K562 (cell line): Measurements from ENCODE around the gene PBX1. TPM values are rescaled to one million over a fixed set of nuclear protein-coding genes. Genes with fewer than 3 reads are reported as not detected.

Experiments
- ATAC-seq: fragments of 200-7000 bp; cut with Tn5 transposase; 3 replicates; pipeline ENCODE4 v1.9.1; 2020; ENCODE audit warnings: moderate library complexity
- BruUV-seq: library from RNA; stranded (reverse); fragments of 400-500 nt; replicated peaks from 2 replicates; lab custom pipeline; 2021; lab: Mats Ljungman, UMichigan
- CTCF ChIA-PET: fragments of 300-600 bp; formaldehyde crosslinking; extraction: SDS; loops from one replicate; lab custom pipeline; 2021; ENCODE audit warnings: low intra/inter-chr PET ratio; lab: Yijun Ruan, JAX
- POLR2A ChIA-PET: fragments of 300-600, 350-650 bp; sonication (Branson Sonifier 250); formaldehyde crosslinking; extraction: SDS; loops from one replicate; lab custom pipeline; 2021; ENCODE audit warnings: antibody characterized with exemption, inconsistent platforms; lab: Yijun Ruan, JAX
- DNase-seq, 4 experiments: peaks; one replicate each; pipeline versions ENCODE4 v3.0.0 to v3.0.0-alpha.2; 2011 to 2018; ENCODE audit warnings: low spot score in 3 of 4, mixed read lengths in 3 of 4; ENCODE audit errors: extremely low read depth in 1 of 4
- FAIRE-seq: peaks from 2 replicates; lab custom pipeline; 2011; peaks lifted over from hg19 to GRCh38; lab: Jason Lieb, UNC
- H2AFZ ChIP-seq: 2 replicates; pipeline ENCODE4 v1.6.0; 2011; ENCODE audit warnings: low read depth, low read length, control low read depth, inconsistent platforms
- H3K27ac ChIP-seq: fragments of 200-600 bp; 3 replicates; pipeline ENCODE4 v1.8.0; 2011; ENCODE audit warnings: low read depth, mild to moderate bottlenecking, control low read depth, inconsistent platforms, low read length, moderate library complexity, mixed read lengths; ENCODE audit errors: extremely low read depth
- H3K27me3 ChIP-seq, 2 experiments: fragments of 300-600 bp in 1 of 2; 2 replicates in 1 of 2; 3 replicates in 1 of 2; pipeline versions ENCODE4 v1.6.0 to v1.8.0; 2011; ENCODE audit warnings: inconsistent platforms in 2 of 2, low read length in 2 of 2, mild to moderate bottlenecking in 1 of 2, mixed read lengths in 1 of 2, moderate library complexity in 1 of 2; ENCODE audit not compliant: control insufficient read depth in 2 of 2, insufficient read depth in 2 of 2
- H3K36me3 ChIP-seq: fragments of 300-600 bp; 3 replicates; pipeline ENCODE4 v1.8.0; 2011; ENCODE audit warnings: mild to moderate bottlenecking, low read length, inconsistent platforms; ENCODE audit not compliant: control insufficient read depth, insufficient read depth
- H3K4me1 ChIP-seq, 2 experiments: fragments of 200-600 bp in 1 of 2; replicated peaks in 1 of 2; 2 replicates in 1 of 2; 3 replicates in 1 of 2; pipeline versions ENCODE4 v1.5.1 to v1.8.0; 2011; ENCODE audit warnings: inconsistent platforms in 2 of 2, low read length in 2 of 2, mild to moderate bottlenecking in 1 of 2, mixed read lengths in 1 of 2, moderate library complexity in 1 of 2; ENCODE audit not compliant: control insufficient read depth in 2 of 2, insufficient read depth in 2 of 2
- H3K4me2 ChIP-seq: 2 replicates; pipeline ENCODE4 v1.6.1; 2011; ENCODE audit warnings: low read length, control low read depth, inconsistent platforms, mixed read lengths; ENCODE audit not compliant: insufficient read depth
- H3K4me3 ChIP-seq: fragments of 200-600 bp; sonication (generic), shearing (Covaris generic); 2 replicates; pipeline ENCODE4 v1.5.1; 2016; ENCODE audit warnings: control low read depth, inconsistent platforms
- H3K79me2 ChIP-seq: fragments of 200-600 bp; 3 replicates; pipeline ENCODE4 v1.8.0; 2011; ENCODE audit warnings: low read length, inconsistent platforms; ENCODE audit not compliant: control insufficient read depth, insufficient read depth
- H3K9ac ChIP-seq, 2 experiments: 2 replicates each; pipeline versions ENCODE4 v1.6.0 to v1.6.1; 2011; ENCODE audit warnings: low read depth in 2 of 2, low read length in 2 of 2, control low read depth in 1 of 2, inconsistent platforms in 1 of 2, mild to moderate bottlenecking in 1 of 2, mixed read lengths in 1 of 2; ENCODE audit not compliant: insufficient read depth in 1 of 2
- H3K9me1 ChIP-seq: one replicate; pipeline ENCODE4 v1.6.0; 2011; ENCODE audit warnings: inconsistent platforms, mild to moderate bottlenecking, low read length, moderate library complexity; ENCODE audit not compliant: control insufficient read depth, insufficient read depth
- H3K9me3 ChIP-seq: replicated peaks from 2 replicates; pipeline ENCODE4 v1.5.1; 2011; ENCODE audit warnings: low read depth, low read length, inconsistent platforms; ENCODE audit not compliant: control insufficient read depth, insufficient read depth
- H4K20me1 ChIP-seq: replicated peaks from 2 replicates; pipeline ENCODE4 v1.6.1; 2011; ENCODE audit warnings: low read length, inconsistent platforms, mixed read lengths; ENCODE audit not compliant: control insufficient read depth, insufficient read depth
- DEAF1 ChIP-seq: fragments of 450-650 bp; formaldehyde crosslinking; IDR thresholded peaks from 2 replicates; pipeline ENCODE4 v1.4.0; 2020; ENCODE audit warnings: mild to moderate bottlenecking, moderate library complexity
- HDGF ChIP-seq: fragments of 450-650 bp; IDR thresholded peaks from 2 replicates; pipeline ENCODE4 v1.6.1; 2016
- MED1 ChIP-seq: sonication (generic); formaldehyde crosslinking; IDR thresholded peaks from 2 replicates; pipeline ENCODE4 v1.8.1; 2023; ENCODE audit warnings: missing genetic modification reagents, borderline replicate concordance
- RBM25 ChIP-seq: fragments of 200-400 bp; formaldehyde crosslinking; IDR thresholded peaks from 2 replicates; pipeline ENCODE4 v1.6.1; 2018; ENCODE audit warnings: low read length, low read depth, moderate library complexity; ENCODE audit not compliant: severe bottlenecking
- SAP30 ChIP-seq: fragments of 200-600 bp; sonication (generic); IDR thresholded peaks from 2 replicates; pipeline ENCODE4 v1.6.1; 2012; ENCODE audit warnings: borderline replicate concordance, low read depth, mild to moderate bottlenecking, moderate library complexity, low read length, control low read depth, inconsistent platforms; ENCODE audit not compliant: insufficient read depth, poor library complexity, severe bottlenecking
- TAF15 ChIP-seq: fragments of 200-400 bp; formaldehyde crosslinking; IDR thresholded peaks from 2 replicates; pipeline ENCODE4 v1.6.1; 2017; ENCODE audit warnings: mild to moderate bottlenecking, low read depth, low read length, moderate library complexity
- ZNF395 ChIP-seq: fragments of 200-800 bp; sonication (Bioruptor generic); IDR thresholded peaks from 2 replicates; pipeline ENCODE4 v1.6.1; 2017; ENCODE audit warnings: missing genetic modification characterization, missing compliant biosample characterization
- WGBS: fragments of 100-300 bp; shearing (Covaris generic); methylation state at CpG from one replicate; pipeline ENCODE4 v1.1.6; 2016; ENCODE audit warnings: low coverage, mixed read lengths; ENCODE audit not compliant: insufficient coverage; ENCODE audit errors: missing lambda C conversion rate; 5-methylcytosine and 5-hydroxymethylcytosine counted together
- in situ Hi-C: fragments of 300-500 bp; cut with MboI; formaldehyde crosslinking; loops from 4 replicates; pipeline ENCODE4 v1.15.0; 2018; ENCODE audit warnings: inconsistent platforms, mixed read lengths
- intact Hi-C: fragments of 100-400 bp; cut with micrococcal nuclease; formaldehyde crosslinking; loops from 2 replicates; pipeline ENCODE4 v1.14.2; 2022
- polyA plus RNA-seq, 8 experiments: library from polyadenylated mRNA; depleted of rRNA in 4 of 8; stranded (reverse) in 5 of 8; unstranded in 3 of 8; fragments of >200 nt; fragmentation: Nextera tagmentation in 2 of 8; fragmentation: Illumina TruSeq in 1 of 8; extraction: Ambion mirVana in 2 of 8; extraction: Trizol in 1 of 8; gene quantifications; 2 replicates each; pipeline versions ENCODE4 v1.2.1 to v1.2.3, GENCODE V29; 2011 to 2014; ENCODE audit warnings: inconsistent platforms in 1 of 8, missing spikeins in 1 of 8
- total RNA-seq, 7 experiments: library from RNA; depleted of rRNA in 6 of 7; stranded (reverse); fragments of >200 nt in 6 of 7; fragmentation: Illumina TruSeq in 2 of 7; extraction: Trizol in 2 of 7; gene quantifications; 2 replicates each; pipeline versions ENCODE4 v1.2.1 to v1.2.3, GENCODE V29; 2011 to 2021; ENCODE audit warnings: low replicate concordance in 1 of 7
- TF ChIP-seq, protein P1 (sequence below): fragments of 250-450 bp; sonication (Bioruptor Pico); IDR thresholded peaks from 2 replicates; pipeline ENCODE4 v1.5.1; 2021; ENCODE audit warnings: mild to moderate bottlenecking
- TF ChIP-seq, protein P2 (sequence below): fragments of 450-650 bp; IDR thresholded peaks from 2 replicates; pipeline ENCODE4 v1.6.1; 2017; ENCODE audit warnings: mild to moderate bottlenecking, moderate library complexity

PBX1 gene
- total and polyA plus RNA-seq, 9 of the 15 experiments (the other 6 are each of a cell fraction or from before 2014, with no cell fraction given): 0.03 to 0.62 (median 0.17) TPM

DNA sequence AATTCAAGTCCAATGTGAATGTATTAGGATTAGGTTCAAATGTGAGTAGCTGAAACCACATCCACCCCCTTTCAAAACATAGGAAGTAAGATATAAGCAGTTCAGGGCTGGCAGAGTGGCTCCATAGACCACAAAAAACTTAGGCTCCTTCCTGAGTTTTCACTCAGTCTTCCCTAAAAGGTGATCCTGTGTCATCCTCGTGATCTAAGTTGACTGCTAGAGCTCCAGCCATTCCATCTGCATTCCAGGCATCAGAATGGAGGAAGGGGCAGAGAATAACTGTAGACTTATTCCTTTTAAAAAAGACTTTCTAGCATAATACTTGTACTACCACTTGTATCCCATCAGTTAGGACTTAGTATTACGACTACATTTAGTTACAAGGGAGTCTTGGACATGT lies 204.1 kb downstream of the PBX1 start:
- Histone ChIP-seq H4K20me1 (no peaks in the 10 kb centered on the region), H3K36me3 (no peaks in the 10 kb centered on the region), H3K4me1 (no peaks in the 10 kb centered on the region), H2AFZ (no peak overlapping the region), H3K79me2 (no peaks in the 10 kb centered on the region), H3K9me3 (no peaks in the 10 kb centered on the region), H3K27ac (no peak overlapping the region), H3K4me2 (no peak overlapping the region), H3K4me3 (no peak overlapping the region), H3K27me3 (no peaks in the 10 kb centered on the region), H3K9ac (no peak overlapping the region), H3K9me1 (no peaks in the 10 kb centered on the region)
- ATAC-seq (no peak), FAIRE-seq (no peak), DNase-seq (no peak)
- 5% methylated on average over 2 of the region's 2 CpGs for WGBS
- in situ Hi-C loops (no loop called here), intact Hi-C loops (no loop called here)
- no TSS peak for BruUV-seq
- ChIA-PET CTCF (no interaction called here), POLR2A (no interaction called here)
- TF ChIP-seq RBM25 (peak; percentile 82), MED1 (CRISPR knock-in tag) (no peak)

DNA sequence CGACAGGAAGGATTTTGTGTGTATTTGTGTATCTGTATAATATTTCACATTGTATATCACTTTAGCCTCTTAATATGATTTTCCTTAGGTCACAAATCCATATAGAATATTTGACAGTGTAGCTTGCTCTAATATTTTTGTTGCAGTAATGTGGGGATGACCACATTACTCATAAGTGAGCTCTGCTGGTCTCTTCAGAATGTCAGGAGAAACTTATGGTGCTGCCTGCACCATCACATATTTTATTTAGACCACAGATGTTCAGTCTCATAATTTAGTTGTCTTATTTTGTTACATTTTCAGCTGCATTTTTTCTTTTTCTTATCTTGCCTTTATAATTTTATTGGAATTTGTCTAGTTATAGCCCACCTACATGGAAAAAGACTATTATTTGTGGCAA lies 205.3 kb downstream of the PBX1 start:
- no peaks in the 10 kb centered on the region for H3K9me1 ChIP-seq
- BruUV-seq: no TSS peak
- no peak overlapping the region for H3K9ac ChIP-seq
- ATAC-seq (no peak), FAIRE-seq (no peak), DNase-seq (no peak)
- H4K20me1 ChIP-seq: no peaks in the 10 kb centered on the region
- WGBS: 4% methylated on average over 1 of the region's 1 CpG
- no peak overlapping the region for H2AFZ ChIP-seq
- no peak overlapping the region for H3K4me2 ChIP-seq
- in situ Hi-C loops: no loop called here
- no peaks in the 10 kb centered on the region for H3K79me2 ChIP-seq
- no peaks in the 10 kb centered on the region for H3K9me3 ChIP-seq
- ChIA-PET POLR2A (no interaction called here), CTCF (no interaction called here)
- H3K27ac ChIP-seq: no peak overlapping the region
- no peaks in the 10 kb centered on the region for H3K4me1 ChIP-seq
- intact Hi-C loops: no loop called here
- no peaks in the 10 kb centered on the region for H3K36me3 ChIP-seq
- H3K27me3 ChIP-seq: no peaks in the 10 kb centered on the region
- no peak overlapping the region for H3K4me3 ChIP-seq
- TF ChIP-seq TAF15 (no peak), HDGF (no peak), SAP30 (no peak), ZNF395 (CRISPR knock-in tag) (no peak), DEAF1 (CRISPR knock-in tag) (no peak)
- TF ChIP-seq, protein P1, sequence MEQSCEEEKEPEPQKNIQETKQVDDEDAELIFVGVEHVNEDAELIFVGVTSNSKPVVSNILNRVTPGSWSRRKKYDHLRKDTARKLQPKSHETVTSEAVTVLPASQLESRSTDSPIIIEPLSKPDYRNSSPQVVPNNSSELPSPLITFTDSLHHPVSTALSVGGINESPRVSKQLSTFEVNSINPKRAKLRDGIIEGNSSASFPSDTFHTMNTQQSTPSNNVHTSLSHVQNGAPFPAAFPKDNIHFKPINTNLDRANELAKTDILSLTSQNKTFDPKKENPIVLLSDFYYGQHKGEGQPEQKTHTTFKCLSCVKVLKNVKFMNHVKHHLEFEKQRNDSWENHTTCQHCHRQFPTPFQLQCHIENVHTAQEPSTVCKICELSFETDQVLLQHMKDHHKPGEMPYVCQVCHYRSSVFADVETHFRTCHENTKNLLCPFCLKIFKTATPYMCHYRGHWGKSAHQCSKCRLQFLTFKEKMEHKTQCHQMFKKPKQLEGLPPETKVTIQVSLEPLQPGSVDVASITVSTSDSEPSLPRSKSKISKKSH (CRISPR knock-in tag): no peak
- TF ChIP-seq, protein P2, sequence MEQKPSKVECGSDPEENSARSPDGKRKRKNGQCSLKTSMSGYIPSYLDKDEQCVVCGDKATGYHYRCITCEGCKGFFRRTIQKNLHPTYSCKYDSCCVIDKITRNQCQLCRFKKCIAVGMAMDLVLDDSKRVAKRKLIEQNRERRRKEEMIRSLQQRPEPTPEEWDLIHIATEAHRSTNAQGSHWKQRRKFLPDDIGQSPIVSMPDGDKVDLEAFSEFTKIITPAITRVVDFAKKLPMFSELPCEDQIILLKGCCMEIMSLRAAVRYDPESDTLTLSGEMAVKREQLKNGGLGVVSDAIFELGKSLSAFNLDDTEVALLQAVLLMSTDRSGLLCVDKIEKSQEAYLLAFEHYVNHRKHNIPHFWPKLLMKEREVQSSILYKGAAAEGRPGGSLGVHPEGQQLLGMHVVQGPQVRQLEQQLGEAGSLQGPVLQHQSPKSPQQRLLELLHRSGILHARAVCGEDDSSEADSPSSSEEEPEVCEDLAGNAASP: no peak
